K562 treated with DMSO at 1 percent for 24 hours (cell line): ENCODE measurements around the gene SAMD5. TPM values are rescaled to one million over a fixed set of nuclear protein-coding genes. Genes with fewer than 3 reads are reported as not detected.

Experiments used
- total RNA-seq: library from RNA; unstranded; fragments of 300-600 nt; gene quantifications from 2 replicates; pipeline ENCODE4 v1.2.3, GENCODE V29; 2022; ENCODE audit warnings: low read depth; ENCODE audit not compliant: insufficient read depth

SAMD5 gene
- 0.24 and 0.52 TPM in 2 replicates for total RNA-seq

GRCh38 chr6:147508042-147508865 is at the start of gene SAMD5:
Gene SAMD5, plus strand, starts transcription at chr6:147508690. Its CDS starts 239 bp downstream, at chr6:147508929.

